Measurements from ENCODE around the gene FYN.

- TF ChIP-seq FOXM1 (IDR thresholded peaks at IDR 0.05; ENCODE audit: borderline replicate concordance, low read depth) = no peak
- no peak for TF ChIP-seq NFIC (IDR thresholded peaks at IDR 0.05)
- TF ChIP-seq, protein P1, sequence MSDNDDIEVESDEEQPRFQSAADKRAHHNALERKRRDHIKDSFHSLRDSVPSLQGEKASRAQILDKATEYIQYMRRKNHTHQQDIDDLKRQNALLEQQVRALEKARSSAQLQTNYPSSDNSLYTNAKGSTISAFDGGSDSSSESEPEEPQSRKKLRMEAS (IDR thresholded peaks at IDR 0.05) = no peak
- TF ChIP-seq, protein P2, sequence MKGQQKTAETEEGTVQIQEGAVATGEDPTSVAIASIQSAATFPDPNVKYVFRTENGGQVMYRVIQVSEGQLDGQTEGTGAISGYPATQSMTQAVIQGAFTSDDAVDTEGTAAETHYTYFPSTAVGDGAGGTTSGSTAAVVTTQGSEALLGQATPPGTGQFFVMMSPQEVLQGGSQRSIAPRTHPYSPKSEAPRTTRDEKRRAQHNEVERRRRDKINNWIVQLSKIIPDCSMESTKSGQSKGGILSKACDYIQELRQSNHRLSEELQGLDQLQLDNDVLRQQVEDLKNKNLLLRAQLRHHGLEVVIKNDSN (IDR thresholded peaks at IDR 0.05) = no peak
- no peak for TF ChIP-seq RAD21 (IDR thresholded peaks at IDR 0.05; ENCODE audit: low read depth)
- TF ChIP-seq EP300 (IDR thresholded peaks at IDR 0.05; ENCODE audit: borderline replicate concordance) = no peak
- no peak for TF ChIP-seq YY1 (IDR thresholded peaks at IDR 0.05; ENCODE audit: low read depth)
- no peak for TF ChIP-seq TAF1 (IDR thresholded peaks at IDR 0.05; ENCODE audit: low read depth)
- TF ChIP-seq REST (IDR thresholded peaks at IDR 0.05; ENCODE audit: low read depth) = no peak
- TF ChIP-seq ZBTB7A (IDR thresholded peaks at IDR 0.05; ENCODE audit: low read depth) = no peak
- no peak for TF ChIP-seq CEBPB (IDR thresholded peaks at IDR 0.05)
- no peak for TF ChIP-seq CREB1 (IDR thresholded peaks at IDR 0.05; ENCODE audit: low read depth)
- TF ChIP-seq TCF12 (IDR thresholded peaks at IDR 0.05; ENCODE audit: low read depth) = no peak
- TF ChIP-seq TEAD4 (IDR thresholded peaks at IDR 0.05) = no peak
Measured at GRCh38 chr6:111673937-111674336, 199.3 kb downstream of the FYN start.

Measured in Ishikawa (cell line).